Neutrophil (primary cell): ENCODE results near the gene P2RY2.

Experiments
- H3K27ac ChIP-seq: fragments of 200-600 bp; sonication (generic); 2 replicates; pipeline ENCODE4 v1.5.1; 2016; ENCODE audit warnings: mild to moderate bottlenecking, moderate library complexity
- H3K27me3 ChIP-seq: fragments of 200-600 bp; sonication (generic); 2 replicates; pipeline ENCODE4 v1.6.0; 2016; ENCODE audit warnings: mild to moderate bottlenecking
- H3K36me3 ChIP-seq: fragments of 200-600 bp; sonication (generic); 2 replicates; pipeline ENCODE4 v1.5.1; 2017
- H3K4me1 ChIP-seq, 2 experiments: fragments of 200-600 bp in 1 of 2; sonication (generic) in 1 of 2; 1 replicate in 1 of 2; 2 replicates in 1 of 2; pipeline versions ENCODE4 v1.5.1 to v1.6.1; 2013 to 2016; ENCODE audit warnings: low read depth in 1 of 2, low read length in 1 of 2, mild to moderate bottlenecking in 1 of 2, moderate library complexity in 1 of 2; ENCODE audit not compliant: control insufficient read depth in 1 of 2, insufficient read depth in 1 of 2
- H3K4me3 ChIP-seq, 2 experiments: fragments of 200-600 bp in 1 of 2; sonication (generic) in 1 of 2; 1 replicate in 1 of 2; 2 replicates in 1 of 2; pipeline ENCODE4 v1.5.1; 2013 to 2016; ENCODE audit warnings: low read depth in 1 of 2, low read length in 1 of 2, mild to moderate bottlenecking in 1 of 2, moderate library complexity in 1 of 2
- H3K9me3 ChIP-seq: fragments of 200-600 bp; sonication (generic); 2 replicates; pipeline ENCODE4 v1.5.1; 2016
- TF ChIP-seq, protein P1 (sequence below): fragments of 200-600 bp; sonication (generic); IDR thresholded peaks from 2 replicates; pipeline ENCODE4 v1.5.1; 2016; ENCODE audit warnings: antibody characterized with exemption

Gene P2RY2

GRCh38 chr11:73189315-73189714 is 28.8 kb upstream of the P2RY2 start:
- Histone ChIP-seq H3K9me3 (no peaks in the 10 kb centered on the region), H3K4me3 (peak overlapping the region; percentile 6 to 14), H3K4me1 (peaks cover 80 to 81% of the 10 kb centered on the region in 2 experiments), H3K27ac (peak overlapping the region; percentile 89), H3K36me3 (no peaks in the 10 kb centered on the region), H3K27me3 (no peaks in the 10 kb centered on the region)
- TF ChIP-seq, protein P1, sequence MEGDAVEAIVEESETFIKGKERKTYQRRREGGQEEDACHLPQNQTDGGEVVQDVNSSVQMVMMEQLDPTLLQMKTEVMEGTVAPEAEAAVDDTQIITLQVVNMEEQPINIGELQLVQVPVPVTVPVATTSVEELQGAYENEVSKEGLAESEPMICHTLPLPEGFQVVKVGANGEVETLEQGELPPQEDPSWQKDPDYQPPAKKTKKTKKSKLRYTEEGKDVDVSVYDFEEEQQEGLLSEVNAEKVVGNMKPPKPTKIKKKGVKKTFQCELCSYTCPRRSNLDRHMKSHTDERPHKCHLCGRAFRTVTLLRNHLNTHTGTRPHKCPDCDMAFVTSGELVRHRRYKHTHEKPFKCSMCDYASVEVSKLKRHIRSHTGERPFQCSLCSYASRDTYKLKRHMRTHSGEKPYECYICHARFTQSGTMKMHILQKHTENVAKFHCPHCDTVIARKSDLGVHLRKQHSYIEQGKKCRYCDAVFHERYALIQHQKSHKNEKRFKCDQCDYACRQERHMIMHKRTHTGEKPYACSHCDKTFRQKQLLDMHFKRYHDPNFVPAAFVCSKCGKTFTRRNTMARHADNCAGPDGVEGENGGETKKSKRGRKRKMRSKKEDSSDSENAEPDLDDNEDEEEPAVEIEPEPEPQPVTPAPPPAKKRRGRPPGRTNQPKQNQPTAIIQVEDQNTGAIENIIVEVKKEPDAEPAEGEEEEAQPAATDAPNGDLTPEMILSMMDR: peak; percentile 11

DNA sequence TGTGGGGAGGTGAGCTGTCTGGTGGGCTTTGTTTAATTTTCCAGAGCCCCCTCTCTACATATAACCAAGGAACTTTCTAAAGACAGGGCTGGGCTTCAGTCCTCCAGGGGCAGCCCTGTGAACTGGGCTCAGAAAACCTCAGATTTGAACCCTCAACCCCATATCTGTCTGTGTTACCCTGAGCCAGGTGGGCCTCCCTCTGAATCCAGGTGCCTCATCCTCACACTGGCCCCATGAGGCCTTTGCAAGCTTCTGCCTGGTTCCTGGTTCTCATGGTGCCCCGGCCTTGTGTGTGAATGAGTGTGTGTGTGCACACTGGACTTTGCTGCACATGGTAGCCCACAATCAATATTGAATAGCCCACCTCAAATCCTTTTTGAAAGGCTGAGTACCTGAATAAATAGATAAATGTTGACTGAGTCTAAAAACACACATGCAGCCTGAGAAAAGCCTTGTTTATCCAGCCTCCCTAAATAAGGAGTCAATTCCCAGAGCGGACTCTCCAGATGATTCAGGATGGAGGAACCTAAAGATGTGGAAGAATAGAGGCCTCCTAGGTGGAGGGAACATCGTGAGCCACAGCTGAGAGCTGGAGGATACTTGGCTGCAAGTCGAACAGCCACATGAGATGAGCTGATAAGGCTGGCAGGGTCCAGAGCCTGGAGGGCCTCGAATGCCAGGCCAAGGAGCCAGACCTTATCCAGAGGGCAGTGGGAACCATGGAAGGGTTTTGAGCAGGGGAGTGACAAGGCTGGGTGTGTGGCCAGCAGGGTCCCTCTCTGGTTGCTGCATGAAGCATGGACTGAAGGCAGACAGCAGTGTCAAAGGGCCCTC is 28.1 kb upstream of the P2RY2 start:
- H3K27me3 ChIP-seq: no peaks in the 10 kb centered on the region
- TF ChIP-seq, protein P1: no peak
- no peaks in the 10 kb centered on the region for H3K9me3 ChIP-seq
- peaks cover 75 to 78% of the 10 kb centered on the region in 2 experiments for H3K4me1 ChIP-seq
- peak overlapping the region; percentile 6 to 14 for H3K4me3 ChIP-seq
- H3K36me3 ChIP-seq: no peaks in the 10 kb centered on the region
- H3K27ac ChIP-seq: peak overlapping the region; percentile 89

- Histone ChIP-seq H3K27ac (peak overlapping the region; percentile 89), H3K4me3 (no peak overlapping the region), H3K9me3 (no peaks in the 10 kb centered on the region), H3K4me1 (peaks cover 69 to 72% of the 10 kb centered on the region in 2 experiments), H3K36me3 (no peaks in the 10 kb centered on the region), H3K27me3 (no peaks in the 10 kb centered on the region)
- TF ChIP-seq, protein P1: no peak
Observed at GRCh38 chr11:73190557-73190885, 27.6 kb upstream of the P2RY2 start.

DNA sequence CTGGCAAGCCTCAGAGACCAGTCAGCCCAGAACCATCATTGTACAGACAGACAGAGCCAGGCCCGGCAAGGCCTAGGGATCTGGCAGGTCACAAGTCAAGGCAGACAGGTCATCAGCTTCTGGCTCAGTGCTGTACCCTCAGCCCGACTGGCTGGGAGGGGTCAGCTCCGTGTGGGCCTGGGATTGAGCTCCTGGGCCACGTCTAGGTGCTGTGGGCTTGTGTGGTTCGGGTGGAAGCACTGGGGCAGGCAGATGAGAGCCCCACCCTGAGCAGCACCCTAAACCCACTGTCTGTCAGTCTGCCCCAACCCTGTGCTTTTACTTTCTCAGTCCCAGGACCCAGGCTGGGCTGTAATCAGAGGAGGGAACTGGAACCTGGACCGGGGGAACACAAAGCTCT is 26.9 kb upstream of the P2RY2 start:
- TF ChIP-seq, protein P1: no peak
- H3K4me1 ChIP-seq: peaks cover 63 to 66% of the 10 kb centered on the region in 2 experiments
- no peaks in the 10 kb centered on the region for H3K27me3 ChIP-seq
- no peaks in the 10 kb centered on the region for H3K36me3 ChIP-seq
- peak overlapping the region; percentile 89 for H3K27ac ChIP-seq
- H3K9me3 ChIP-seq: no peaks in the 10 kb centered on the region
- no peak overlapping the region for H3K4me3 ChIP-seq

GRCh38 chr11:73192272-73192671 is 25.8 kb upstream of the P2RY2 start:
- Histone ChIP-seq H3K4me1 (peaks cover 51 to 54% of the 10 kb centered on the region in 2 experiments), H3K36me3 (no peaks in the 10 kb centered on the region), H3K9me3 (no peaks in the 10 kb centered on the region), H3K27ac (no peak overlapping the region), H3K27me3 (no peaks in the 10 kb centered on the region), H3K4me3 (no peak overlapping the region)
- TF ChIP-seq, protein P1: no peak
